ENCODE measurements around the gene CARD9. TPM values are rescaled to one million over a fixed set of nuclear protein-coding genes. Genes with fewer than 3 reads are reported as not detected.

The CARD9 gene
- total and polyA plus RNA-seq, 2 of the 8 experiments (the other 6 are each of a cell fraction or from before 2014, with no cell fraction given) = 0.15 to 1.1 TPM

- TF ChIP-seq BCL11A (IDR thresholded peaks at IDR 0.05; ENCODE audit: low read depth in 2 of 2, low read length in 2 of 2) = no peak
- peak; percentile 94 to 96; a peak in 3 of 4 replicates for TF ChIP-seq SIN3A (conservative IDR thresholded peaks at IDR 0.05 in 1 of 2, IDR thresholded peaks at IDR 0.05 in 1 of 2; ENCODE audit: low read depth in 1 of 2, low read length in 2 of 2)
- TF ChIP-seq RXRA (IDR thresholded peaks at IDR 0.05; ENCODE audit: insufficient read depth, low read depth, low read length) = no peak
- TF ChIP-seq ZNF274 (IDR thresholded peaks at IDR 0.05; ENCODE audit: borderline replicate concordance, extremely low read depth, low read length) = no peak
- peak; percentile 99 for TF ChIP-seq E2F6 (IDR thresholded peaks at IDR 0.05)
- TF ChIP-seq CHD1 (IDR thresholded peaks at IDR 0.05; ENCODE audit: low read depth, low read length) = no peak
- peak; percentile 47 for TF ChIP-seq KDM4A (IDR thresholded peaks at IDR 0.05; ENCODE audit: low read depth, low read length, severe bottlenecking)
- TF ChIP-seq USF2 (IDR thresholded peaks at IDR 0.05; ENCODE audit: low read length) = peak; percentile 35; the same call in 1 of the 2 replicates
- no peak for TF ChIP-seq ASH2L (IDR thresholded peaks at IDR 0.05; ENCODE audit: low read length)
Observed at GRCh38 chr9:136363106-136363948, 10.1 kb downstream of the CARD9 start, which contains the start of gene DNLZ (continued).
